Activated gamma-delta T cell treated with Interleukin-2 at 50 U/mL for 16 hours (primary cell): ENCODE results near the gene MYL2.

Experiments
- DNase-seq: peaks from one replicate; pipeline ENCODE4 v3.0.0-alpha.2; 2020

MYL2 gene

DNA sequence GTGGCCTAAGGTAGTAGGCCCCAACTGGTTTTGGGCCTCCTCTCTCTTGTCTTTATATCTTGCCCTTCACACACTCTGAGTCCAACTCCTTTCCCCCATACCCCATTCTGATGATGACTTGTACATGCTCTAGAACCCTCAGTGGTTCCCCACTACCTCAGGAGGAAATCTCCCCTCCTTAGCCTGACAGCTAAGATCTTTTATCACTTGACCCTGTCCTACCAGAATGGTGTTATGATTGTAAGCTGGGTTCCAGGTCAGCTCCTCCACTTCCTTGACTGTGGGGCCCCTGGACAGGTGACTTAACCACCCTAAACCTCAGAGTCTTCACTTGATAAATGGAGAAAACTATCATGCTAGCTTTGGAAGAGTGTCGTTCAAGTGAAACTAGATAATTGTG lies 9.4 kb upstream of the MYL2 start:
- DNase-seq: no peak

DNA sequence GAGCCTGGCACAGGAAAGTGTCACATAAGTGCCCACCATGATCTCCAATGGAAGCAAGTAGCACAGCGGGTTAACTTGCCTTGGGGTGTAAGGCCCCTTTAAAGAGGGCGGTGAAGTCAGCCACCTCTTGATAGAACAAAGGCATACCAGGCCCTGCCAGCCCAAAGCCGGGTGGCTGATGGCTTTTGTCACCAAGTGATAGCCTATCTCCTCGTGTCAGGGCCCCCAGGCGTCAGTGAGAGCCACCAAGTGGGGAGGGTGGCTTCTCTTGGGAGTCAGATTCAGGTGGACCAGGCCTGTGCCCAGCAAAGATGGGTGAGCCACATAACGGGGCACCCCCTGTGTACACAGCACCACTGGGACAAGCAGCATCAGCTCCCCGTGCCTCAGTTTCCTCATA lies 8.3 kb upstream of the MYL2 start:
- DNase-seq: no peak

GRCh38 chr12:110927546-110927945 lies 7.2 kb upstream of the MYL2 start:
- no peak for DNase-seq

GRCh38 chr12:110923692-110924334 lies 3.4 kb upstream of the MYL2 start:
- no peak for DNase-seq

DNA sequence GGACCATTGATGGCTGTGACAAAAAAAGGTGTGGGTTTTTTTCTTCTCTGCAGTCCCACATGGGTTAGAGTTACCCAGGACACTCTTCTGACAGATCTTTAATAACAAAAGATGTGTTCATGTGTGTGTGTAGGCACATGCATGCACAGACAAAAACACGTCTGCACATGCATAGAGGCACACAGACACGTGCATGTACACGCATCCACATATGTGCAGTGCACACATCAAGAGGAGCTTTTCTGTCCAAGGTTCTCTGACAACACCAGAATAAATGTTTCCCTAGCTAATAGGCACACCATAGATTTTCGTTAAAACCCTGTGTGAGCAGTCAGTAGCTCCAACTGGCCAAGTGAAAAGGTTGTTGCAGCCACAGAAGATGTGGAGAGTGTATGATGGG lies 2.8 kb upstream of the MYL2 start:
- no peak for DNase-seq

- no peak for DNase-seq
Measured at GRCh38 chr12:110922652-110923051, 2.3 kb upstream of the MYL2 start.

- DNase-seq: no peak
Measured at GRCh38 chr12:110921262-110921661, 883 bp upstream of the MYL2 start.

DNA sequence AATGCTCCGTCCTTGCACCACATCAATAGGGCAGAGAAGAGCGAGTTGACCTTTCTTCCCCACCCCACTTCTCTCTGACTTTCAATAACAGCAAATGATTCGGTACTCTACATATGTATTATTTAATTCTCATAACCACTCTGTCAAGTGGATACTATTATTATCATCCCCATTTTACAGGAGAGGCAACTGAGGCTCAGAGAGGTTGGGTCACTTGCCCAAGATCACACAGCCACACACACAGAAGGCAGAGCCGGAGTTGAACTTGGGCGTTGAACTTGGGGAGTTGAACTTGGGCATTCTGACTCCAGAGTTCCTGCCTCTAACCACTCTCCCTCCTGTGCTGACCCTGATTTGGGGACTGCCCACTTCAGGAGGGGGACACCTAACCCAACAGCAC lies 659 bp downstream of the MYL2 start:
- DNase-seq: no peak

GRCh38 chr12:110917961-110918360 lies 2.4 kb downstream of the MYL2 start:
- no peak for DNase-seq

- no peak for DNase-seq
Measured at GRCh38 chr12:110917467-110917866, 2.9 kb downstream of the MYL2 start.

DNA sequence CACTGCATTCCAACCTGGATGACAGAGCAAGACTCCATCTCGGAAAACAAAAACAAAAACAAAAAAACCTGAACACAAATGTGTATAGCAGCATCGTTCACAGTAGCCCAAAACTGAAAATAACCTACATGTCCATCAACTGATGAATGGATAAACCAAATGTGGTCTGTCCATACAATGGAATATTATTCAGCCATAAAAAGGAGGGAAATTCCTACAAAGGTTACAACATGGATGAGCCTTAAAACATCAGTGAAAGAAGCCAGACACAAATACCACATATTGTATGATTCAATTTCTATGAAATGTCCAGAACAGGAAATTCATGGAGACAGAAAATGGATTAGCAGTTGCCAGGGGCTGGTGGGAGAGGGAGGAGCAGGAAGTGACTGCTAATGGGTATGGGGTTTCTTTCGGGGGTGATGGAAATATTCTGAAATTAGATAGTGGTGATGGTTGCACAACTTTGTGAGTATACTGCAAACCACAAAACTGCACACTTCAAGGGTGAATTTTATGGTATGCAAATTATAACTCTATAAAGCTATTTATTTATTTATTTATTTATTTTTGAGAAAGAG lies 4.0 kb downstream of the MYL2 start:
- no peak for DNase-seq

GRCh38 chr12:110913119-110914056 lies 7.0 kb downstream of the MYL2 start:
- DNase-seq: no peak

DNA sequence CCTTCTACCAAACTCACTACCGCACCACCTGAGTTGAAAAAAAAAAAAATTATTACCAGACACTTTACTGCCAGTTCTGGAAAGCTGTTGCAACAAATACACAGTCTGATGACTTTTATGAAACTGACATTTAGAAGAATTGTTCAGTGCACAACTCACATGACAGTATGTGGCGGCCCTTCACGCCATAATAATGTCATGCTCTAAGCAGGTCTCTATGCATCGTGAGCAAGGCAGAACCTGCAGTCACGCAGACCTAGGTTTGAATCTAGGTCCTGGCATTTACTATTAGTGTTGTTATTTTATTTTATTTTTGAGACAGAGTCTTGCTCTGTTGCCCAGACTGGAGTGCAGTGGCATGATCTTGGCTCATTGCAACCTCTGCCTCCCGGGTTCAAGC lies 8.1 kb downstream of the MYL2 start:
- DNase-seq: no peak

DNA sequence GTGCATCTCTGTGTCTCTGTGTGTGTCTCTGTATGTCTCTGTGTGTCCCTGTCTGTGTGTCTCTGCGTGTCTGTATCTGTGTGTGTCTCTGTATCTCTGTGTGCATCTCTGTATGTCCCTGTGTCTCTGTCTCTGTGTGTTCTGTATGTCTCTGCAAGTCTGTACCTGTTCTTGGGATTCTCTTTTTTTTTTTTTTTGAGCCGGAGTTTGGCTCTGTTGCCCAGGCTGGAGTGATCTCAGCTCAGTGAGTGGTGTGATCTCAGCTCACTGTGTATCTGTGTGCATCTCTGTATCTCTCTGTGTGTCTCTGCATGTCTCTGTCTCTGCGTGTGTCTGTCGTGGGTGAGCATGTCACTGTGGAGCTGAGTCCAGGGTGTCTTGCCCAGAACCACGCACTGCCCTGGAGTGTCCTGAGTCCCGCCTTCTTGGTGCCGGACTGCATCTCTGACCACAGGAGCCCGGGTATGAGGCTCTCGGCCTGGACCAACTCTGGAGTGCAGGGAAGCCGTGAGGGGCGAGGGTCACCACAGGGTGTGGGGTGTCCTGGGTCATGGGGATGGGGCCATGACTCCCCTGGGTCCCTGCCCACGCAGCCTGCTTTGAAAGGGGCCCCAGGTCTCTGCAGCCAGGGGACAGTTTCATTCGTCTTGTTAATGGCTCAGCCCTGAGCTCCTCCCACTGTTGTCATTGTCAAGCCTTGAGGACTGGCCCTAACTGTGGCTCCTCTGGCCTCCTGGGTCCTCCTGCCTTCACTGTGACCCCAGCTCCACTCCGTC lies 11.8 kb downstream of the MYL2 start:
- DNase-seq: no peak

GRCh38 chr12:110907583-110907982 lies 12.8 kb downstream of the MYL2 start:
- DNase-seq: no peak

GRCh38 chr12:110906985-110907384 lies 13.4 kb downstream of the MYL2 start:
- DNase-seq: no peak

DNA sequence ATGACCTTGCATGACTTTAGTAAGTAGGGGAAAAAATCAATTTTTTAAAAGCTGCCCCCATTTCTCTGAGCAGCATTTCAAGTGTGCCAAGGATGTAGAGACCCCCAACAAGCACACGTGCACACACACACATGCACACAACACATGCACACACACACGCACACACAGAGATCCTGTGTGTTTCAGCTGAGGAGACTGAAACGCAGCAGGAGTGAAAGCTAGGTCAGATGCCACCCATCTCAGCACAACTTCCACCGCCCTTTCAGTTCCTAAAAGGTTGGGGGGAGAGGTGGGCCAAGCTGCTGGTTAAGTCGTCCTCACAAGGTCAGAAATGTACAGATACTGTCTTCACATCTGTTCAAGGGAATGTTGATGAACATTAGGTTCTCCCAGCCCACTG lies 13.9 kb downstream of the MYL2 start:
- no peak for DNase-seq

DNA sequence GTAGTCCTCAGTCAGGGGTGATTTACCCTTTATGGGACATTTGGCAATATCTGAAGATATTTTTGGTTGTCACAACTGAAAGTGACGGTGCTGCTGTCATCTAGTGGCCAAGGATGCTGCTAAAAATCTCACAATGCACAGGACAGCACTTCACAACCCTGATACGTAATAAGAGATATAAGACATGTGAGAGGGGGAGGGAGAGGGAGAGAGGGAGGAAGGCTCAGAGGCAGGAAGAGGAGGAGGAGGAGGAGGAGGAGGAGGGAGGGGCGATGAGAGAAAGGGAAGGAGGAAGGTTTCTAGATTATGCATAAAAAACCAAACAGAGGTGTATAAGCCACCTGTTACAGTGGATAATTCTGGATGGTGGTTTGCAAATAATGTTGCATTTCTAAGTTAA lies 14.3 kb downstream of the MYL2 start:
- no peak for DNase-seq

DNA sequence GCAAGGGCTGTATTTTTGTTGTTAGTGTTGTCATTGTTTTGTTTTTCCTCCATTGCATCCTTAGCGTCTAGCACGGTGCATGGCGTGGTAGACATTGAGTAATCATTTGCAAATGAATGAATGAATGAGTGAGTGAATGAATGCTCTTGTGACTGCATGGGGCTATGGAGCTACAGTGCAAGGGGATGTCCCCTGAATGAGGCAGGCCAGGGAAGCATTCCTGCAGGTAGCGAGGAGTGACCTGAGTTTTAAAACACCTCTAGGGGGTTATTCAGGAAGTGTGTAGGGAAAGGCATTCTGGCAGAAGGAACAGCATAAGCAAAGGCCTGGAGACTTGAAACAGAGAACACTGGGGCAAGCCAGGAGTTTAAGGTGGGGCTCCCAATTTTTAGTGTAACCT lies 16.9 kb downstream of the MYL2 start:
- DNase-seq: no peak

DNA sequence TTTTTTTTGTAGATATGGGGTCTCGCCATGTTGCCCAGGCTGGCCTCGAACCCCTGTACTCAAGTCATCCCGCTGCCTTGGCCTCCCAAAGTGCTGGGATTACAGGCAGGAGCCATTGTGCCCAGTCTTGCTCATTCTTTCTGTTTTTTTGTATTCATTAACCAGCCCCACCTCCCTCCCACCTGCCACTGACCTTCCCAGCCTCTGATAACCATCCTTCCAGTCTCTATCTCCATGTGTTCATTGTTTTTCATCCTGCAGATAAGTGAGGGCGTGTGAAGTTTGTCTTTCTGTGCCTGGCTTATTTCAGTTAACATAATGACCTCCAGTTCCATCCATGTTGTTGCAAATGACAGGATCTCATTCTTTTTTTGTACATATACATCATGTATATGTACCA lies 19.0 kb downstream of the MYL2 start:
- no peak for DNase-seq

- DNase-seq: no peak
Measured at GRCh38 chr12:110896559-110896958, 23.8 kb downstream of the MYL2 start.

GRCh38 chr12:110893956-110894355 lies 26.4 kb downstream of the MYL2 start:
- DNase-seq: no peak

GRCh38 chr12:110889361-110889760 lies 31.0 kb downstream of the MYL2 start:
- DNase-seq: no peak
